ENCODE data around the gene RILPL2.
A peak's percentile ranks its signal among the peaks of the same experiment; 100 is the strongest.
"Not testable (repeated sequence)": the region's sequence is repeated elsewhere in the genome, so short reads cannot be mapped to it uniquely, and the experiment has no call there.

Gene RILPL2

GRCh38 chr12:123401753-123402683, 34.5 kb downstream of the RILPL2 start:
- no peak for DNase-seq

GRCh38 chr12:123399255-123399617, 37.2 kb downstream of the RILPL2 start:
- DNase-seq: no peak

GRCh38 chr12:123398550-123399254, 37.8 kb downstream of the RILPL2 start:
- DNase-seq: no peak

- DNase-seq: no peak
Observed at GRCh38 chr12:123398177-123398549, 38.3 kb downstream of the RILPL2 start.

GRCh38 chr12:123397400-123397799, 39.1 kb downstream of the RILPL2 start:
- DNase-seq: no peak

- DNase-seq: no peak
Observed at GRCh38 chr12:123396954-123397353, 39.5 kb downstream of the RILPL2 start.

- no peak for DNase-seq
Observed at GRCh38 chr12:123396543-123396942, 39.9 kb downstream of the RILPL2 start.

GRCh38 chr12:123395236-123395635, 41.2 kb downstream of the RILPL2 start:
- no peak for DNase-seq

GRCh38 chr12:123393747-123394146, 42.7 kb downstream of the RILPL2 start:
- DNase-seq: no peak

- no peak for DNase-seq
Observed at GRCh38 chr12:123391546-123392343, 44.7 kb downstream of the RILPL2 start.

- DNase-seq: no peak
Observed at GRCh38 chr12:123390498-123391426, 45.7 kb downstream of the RILPL2 start.

- peak in 3 of 4 experiments; percentile 5 to 21 (median 10) for DNase-seq
Observed at GRCh38 chr12:123389560-123390351, 46.7 kb downstream of the RILPL2 start.

- peak in 1 of 4 experiments; percentile 21 for DNase-seq
Observed at GRCh38 chr12:123388951-123389559, 47.4 kb downstream of the RILPL2 start.

- peak; percentile 35 to 69 (median 57) for DNase-seq
Observed at GRCh38 chr12:123388177-123388950, 48.1 kb downstream of the RILPL2 start.

GRCh38 chr12:123387508-123388176, 48.8 kb downstream of the RILPL2 start:
- no peak for DNase-seq

GRCh38 chr12:123385536-123385935, 50.9 kb downstream of the RILPL2 start:
- not testable (repeated sequence) for DNase-seq

- no peak for DNase-seq
Observed at GRCh38 chr12:123384994-123385376, 51.5 kb downstream of the RILPL2 start.

- no peak for DNase-seq
Observed at GRCh38 chr12:123384318-123384993, 52.0 kb downstream of the RILPL2 start.

GRCh38 chr12:123382684-123383083, 53.8 kb downstream of the RILPL2 start:
- DNase-seq: peak in 1 of 4 experiments; percentile 3

Measured in activated naive CD4-positive, alpha-beta T cell (primary cell).